ENCODE results near the gene SMIM36. TPM values are rescaled to one million over a fixed set of nuclear protein-coding genes. Genes with fewer than 3 reads are reported as not detected.
"Not testable (repeated sequence)": the region's sequence is repeated elsewhere in the genome, so short reads cannot be mapped to it uniquely, and the experiment has no call there.

Gene SMIM36
- total and polyA plus RNA-seq, 7 experiments from 2014 or later: not detected

DNA sequence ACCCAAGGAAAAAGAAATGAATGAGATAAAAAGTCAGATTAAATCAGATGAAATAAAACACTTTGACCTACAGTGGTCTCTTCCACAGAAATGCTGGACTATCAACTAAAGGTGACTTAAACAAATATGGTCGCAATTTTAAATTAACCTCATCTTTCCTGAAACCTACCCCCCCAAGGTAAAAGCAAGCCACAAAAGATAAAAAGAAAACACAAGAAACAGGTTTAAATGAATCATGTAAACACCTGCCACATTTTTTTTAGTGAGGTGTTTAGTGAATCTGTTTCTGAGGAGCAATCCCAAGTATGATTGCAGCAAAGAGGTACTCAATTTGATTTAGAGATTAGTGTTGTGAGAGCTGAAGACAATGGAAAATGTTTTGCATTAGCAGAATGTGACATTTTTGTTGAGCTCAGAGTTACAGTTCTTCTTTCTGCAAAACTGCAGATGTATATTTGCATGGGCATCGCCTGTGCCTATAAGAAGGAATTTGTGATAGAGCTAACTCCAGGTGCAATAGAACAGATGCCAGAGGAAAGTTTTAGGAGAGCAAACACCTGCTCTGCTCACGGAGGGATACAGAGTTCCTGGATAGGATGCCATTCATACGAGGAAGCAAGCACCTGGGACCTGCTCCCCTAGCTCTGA, 86.2 kb downstream of the SMIM36 start:
- peaks cover 0 to 8% (median 0%) of the 10 kb centered on the region in 3 experiments for H3K36me3 ChIP-seq (ENCODE audit: control insufficient read depth in 2 of 3, insufficient read depth in 3 of 3, low read length in 3 of 3)
- ATAC-seq (no peak), DNase-seq (no peak)
- Mint-ChIP-seq H3K9me3 (no peaks in the 10 kb centered on the region), H3K4me1 (peaks cover 6 to 13% (median 10%) of the 10 kb centered on the region in 7 donors), H3K27ac (no peak overlapping the region), H3K36me3 (peaks cover 0 to 2% (median 0%) of the 10 kb centered on the region in 5 donors), H3K4me3 (no peak overlapping the region), H3K27me3 (peaks cover 14 to 43% (median 26%) of the 10 kb centered on the region in 5 donors)
- no peaks in the 10 kb centered on the region for H3K9me3 ChIP-seq (ENCODE audit: control insufficient read depth in 2 of 3, low read length in 3 of 3)
- H3K27ac ChIP-seq (ENCODE audit: low read depth, low read length): no peak overlapping the region
- CTCF ChIA-PET: no interaction called here
- H3K4me3 ChIP-seq (ENCODE audit: low read length): no peak overlapping the region
- no peaks in the 10 kb centered on the region for H3K27me3 ChIP-seq (ENCODE audit: control insufficient read depth in 2 of 2, insufficient read depth in 2 of 2, low read length in 2 of 2)
- peaks cover under 1 to 10% of the 10 kb centered on the region in 2 donors for H3K4me1 ChIP-seq (ENCODE audit: control insufficient read depth in 2 of 2, insufficient read depth in 2 of 2, low read length in 2 of 2)
- POLR2A ChIA-PET: no interaction called here
- intact Hi-C loops (cut with micrococcal nuclease): loop anchor here (5.0 to 10.0 kb wide), 7 partner anchors 83 to 1830 kb away; partner anchors contain the start of genes AKAP1 (in 1 of the 2), C17orf67 (in 1 of the 2), DGKE (in 1 of the 2) and MSI2 (in 1 of the 2)

DNA sequence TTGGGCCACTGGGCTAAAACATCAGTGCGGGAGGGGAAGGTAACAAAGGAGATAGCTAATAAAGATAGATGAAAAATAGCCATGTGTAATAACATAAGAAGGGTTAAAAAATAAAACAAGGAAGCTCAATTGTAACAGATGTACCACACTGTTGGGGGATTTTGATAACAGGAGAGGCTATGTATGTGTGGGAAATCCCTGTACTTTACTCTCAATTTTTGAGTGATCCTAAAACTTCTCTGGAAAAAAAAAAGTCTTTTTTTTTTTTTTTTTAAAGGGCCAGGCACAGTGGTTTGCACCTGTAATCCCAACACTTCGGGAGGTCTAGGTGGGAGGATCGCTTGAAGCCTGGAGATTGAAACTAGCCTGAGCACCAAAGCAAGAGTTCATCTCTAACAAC, 87.7 kb downstream of the SMIM36 start:
- Mint-ChIP-seq H3K27ac (no peak overlapping the region), H3K27me3 (peaks cover 14 to 43% (median 26%) of the 10 kb centered on the region in 5 donors), H3K36me3 (peaks cover 0 to 16% (median 0%) of the 10 kb centered on the region in 5 donors), H3K4me3 (peak overlapping the region in 4 of 10 donors; percentile 9 to 56 (median 38)), H3K4me1 (peaks cover 21 to 28% (median 24%) of the 10 kb centered on the region in 7 donors), H3K9me3 (peaks cover 0 to 3% (median 0%) of the 10 kb centered on the region in 11 donors)
- DNase-seq: no peak
- POLR2A ChIA-PET: no interaction called here
- Histone ChIP-seq H3K27ac (ENCODE audit: low read depth, low read length) (no peak overlapping the region), H3K9me3 (ENCODE audit: control insufficient read depth in 2 of 3, low read length in 3 of 3) (no peaks in the 10 kb centered on the region), H3K4me1 (ENCODE audit: control insufficient read depth in 2 of 2, insufficient read depth in 2 of 2, low read length in 2 of 2) (peaks cover 11 to 21% of the 10 kb centered on the region in 2 donors), H3K4me3 (ENCODE audit: low read length) (no peak overlapping the region), H3K36me3 (ENCODE audit: control insufficient read depth in 2 of 3, insufficient read depth in 3 of 3, low read length in 3 of 3) (peaks cover 0 to 8% (median 0%) of the 10 kb centered on the region in 3 experiments), H3K27me3 (ENCODE audit: control insufficient read depth in 2 of 2, insufficient read depth in 2 of 2, low read length in 2 of 2) (no peaks in the 10 kb centered on the region)
- intact Hi-C loops (cut with micrococcal nuclease): loop anchor here (2.0 to 10.0 kb wide), 8 partner anchors 81 to 1831 kb away; partner anchors contain the start of genes AKAP1 (in 1 of the 2), C17orf67 (in 1 of the 2), DGKE (in 1 of the 2) and MSI2 (in 1 of the 2)
- no peak for ATAC-seq
- CTCF ChIA-PET: no interaction called here

DNA sequence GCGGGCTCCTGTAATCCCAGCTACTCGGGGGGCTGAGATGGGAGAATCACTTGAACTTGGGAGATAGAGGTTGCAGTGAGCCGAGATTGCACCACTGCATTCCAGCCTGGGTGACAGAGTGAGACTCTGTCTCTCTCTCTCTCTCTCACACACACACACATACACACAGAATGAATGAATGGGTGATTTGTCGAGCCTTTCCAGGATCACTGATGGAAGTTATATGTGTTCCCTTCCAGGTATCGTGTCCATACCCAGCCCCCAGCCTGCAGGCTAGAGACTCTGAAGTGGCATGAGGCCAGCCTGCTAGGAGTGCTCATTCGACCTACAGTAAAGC, 88.5 kb downstream of the SMIM36 start:
- CTCF ChIA-PET; H3K9me3 Mint-ChIP-seq; ATAC-seq; H3K27ac ChIP-seq (ENCODE audit: low read depth, low read length); H3K9me3 ChIP-seq (ENCODE audit: control insufficient read depth in 2 of 3, low read length in 3 of 3); DNase-seq; H3K36me3 ChIP-seq (ENCODE audit: control insufficient read depth in 2 of 3, insufficient read depth in 3 of 3, low read length in 3 of 3); H3K4me3 ChIP-seq (ENCODE audit: low read length); H3K27ac Mint-ChIP-seq; POLR2A ChIA-PET; H3K27me3 ChIP-seq (ENCODE audit: control insufficient read depth in 2 of 2, insufficient read depth in 2 of 2, low read length in 2 of 2): not testable (repeated sequence)
- peaks cover 11 to 21% of the 10 kb centered on the region in 2 donors for H3K4me1 ChIP-seq (ENCODE audit: control insufficient read depth in 2 of 2, insufficient read depth in 2 of 2, low read length in 2 of 2)
- H3K27me3 Mint-ChIP-seq: peaks cover 8 to 40% (median 22%) of the 10 kb centered on the region in 5 donors
- intact Hi-C loops (cut with micrococcal nuclease): loop anchor here (1.0 to 10.0 kb wide), 11 partner anchors 80 to 1832 kb away; partner anchors contain the start of genes HLF (in 2 of the 2), AKAP1 (in 1 of the 2), C17orf67 (in 1 of the 2) and COX11 (in 1 of the 2)
- H3K4me1 Mint-ChIP-seq: peaks cover 25 to 33% (median 30%) of the 10 kb centered on the region in 7 donors
- H3K4me3 Mint-ChIP-seq: peak overlapping the region in 6 of 10 donors; percentile 28 to 76 (median 44)
- H3K36me3 Mint-ChIP-seq: peaks cover 0 to 21% (median 0%) of the 10 kb centered on the region in 5 donors

DNA sequence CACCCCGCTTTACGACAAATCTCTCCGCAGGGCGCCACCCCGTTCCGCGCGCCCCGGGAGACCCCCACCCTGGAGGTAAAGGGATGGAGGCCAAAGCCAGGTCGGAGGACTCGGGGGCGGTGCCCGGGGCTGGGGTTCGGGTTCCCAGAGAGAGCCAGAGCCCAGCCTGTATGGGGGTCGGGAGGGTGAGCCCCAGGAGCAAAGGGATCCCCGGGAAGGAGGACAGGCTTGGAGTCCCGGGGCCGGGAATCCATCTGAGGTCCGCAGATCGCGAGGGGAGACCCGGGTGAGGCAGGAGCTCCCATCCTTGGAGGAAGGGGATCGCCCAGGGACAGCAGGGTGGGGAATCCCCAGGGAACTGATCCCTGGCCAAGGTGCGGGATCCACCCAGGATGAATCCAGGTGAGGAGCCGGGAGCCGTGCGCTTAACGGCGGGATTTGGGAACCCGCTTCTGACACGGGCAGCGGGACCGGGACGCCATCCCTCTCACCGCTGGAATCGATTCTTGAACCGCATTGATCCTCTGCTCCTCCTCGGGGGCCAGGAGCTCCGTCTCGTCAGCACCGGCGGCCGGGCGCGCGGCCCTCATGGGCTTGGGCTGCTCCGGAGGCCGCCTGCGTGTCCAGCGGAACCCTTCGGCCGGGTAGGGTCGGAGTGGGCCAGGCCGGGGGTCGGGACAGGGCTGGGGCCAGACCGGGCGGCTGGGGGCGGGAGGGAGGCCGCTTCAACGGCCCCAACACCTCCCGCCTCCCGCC, 89.9 kb downstream of the SMIM36 start, which contains the start of gene MMD:
TSS of gene MMD (minus strand) at position 657 of the 756 bp plus-strand sequence. CDS start at position 517, 140 bp downstream.
- Histone ChIP-seq H3K36me3 (ENCODE audit: control insufficient read depth in 2 of 3, insufficient read depth in 3 of 3, low read length in 3 of 3) (peaks cover 0 to 8% (median 0%) of the 10 kb centered on the region in 3 experiments), H3K27me3 (ENCODE audit: control insufficient read depth in 2 of 2, insufficient read depth in 2 of 2, low read length in 2 of 2) (no peaks in the 10 kb centered on the region), H3K4me3 (ENCODE audit: low read length) (peak within 1 kb of the TSS; percentile 89), H3K4me1 (ENCODE audit: control insufficient read depth in 2 of 2, insufficient read depth in 2 of 2, low read length in 2 of 2) (peaks cover 11 to 21% of the 10 kb centered on the region in 2 donors), H3K27ac (ENCODE audit: low read depth, low read length) (peak within 1 kb of the TSS; percentile 87), H3K9me3 (ENCODE audit: control insufficient read depth in 2 of 3, low read length in 3 of 3) (no peaks in the 10 kb centered on the region)
- Mint-ChIP-seq H3K9me3 (peaks cover 0 to 3% (median 0%) of the 10 kb centered on the region in 11 donors), H3K27ac (peak within 1 kb of the TSS; percentile 83 to 98 (median 94)), H3K36me3 (peaks cover 0 to 34% (median 3%) of the 10 kb centered on the region in 5 donors), H3K27me3 (peaks cover 8 to 30% (median 19%) of the 10 kb centered on the region in 5 donors), H3K4me3 (peak within 1 kb of the TSS; percentile 89 to 96 (median 90)), H3K4me1 (peaks cover 32 to 47% (median 43%) of the 10 kb centered on the region in 7 donors)
- DNase-seq: peak in 6 of 9 donors; percentile 12 to 50 (median 24)
- intact Hi-C loops (cut with micrococcal nuclease): loop anchor here (1.0 to 10.0 kb wide), 11 partner anchors 65 to 1833 kb away; partner anchors contain the start of genes AKAP1 (in 1 of the 2), C17orf67 (in 1 of the 2), DGKE (in 1 of the 2) and MSI2 (in 1 of the 2)
- POLR2A ChIA-PET: interaction anchor here (0.5 to 0.8 kb wide), 2 partner anchors 156 to 427 kb away, joined by 3 read pairs; no protein-coding TSS in a partner anchor
- CTCF ChIA-PET: interaction anchor here (0.6 kb wide), 1 partner anchor 72 kb away, joined by 3 read pairs; no protein-coding TSS in a partner anchor
- ATAC-seq: no peak

DNA sequence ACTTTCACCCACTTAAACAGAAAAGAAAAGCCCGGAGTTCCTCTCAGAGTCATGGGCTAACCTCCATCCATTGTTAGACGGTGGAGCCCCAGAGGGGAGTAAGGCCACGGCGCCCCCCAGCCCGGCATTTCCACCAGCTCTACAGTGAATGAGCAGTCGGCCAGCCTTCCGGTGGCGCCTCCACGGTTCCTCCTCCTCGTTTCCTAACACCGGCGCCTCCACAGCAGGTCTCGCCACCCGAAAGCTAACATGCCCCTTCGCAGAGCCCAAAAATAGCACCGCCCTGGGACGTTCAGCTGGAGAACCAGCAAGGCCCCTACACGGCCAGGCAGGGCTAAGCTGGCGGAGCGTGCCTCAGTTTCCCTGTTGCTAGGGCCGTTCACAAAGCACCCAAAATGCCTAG, 90.5 kb downstream of the SMIM36 start:
- Histone ChIP-seq H3K27me3 (ENCODE audit: control insufficient read depth in 2 of 2, insufficient read depth in 2 of 2, low read length in 2 of 2) (no peaks in the 10 kb centered on the region), H3K4me1 (ENCODE audit: control insufficient read depth in 2 of 2, insufficient read depth in 2 of 2, low read length in 2 of 2) (peaks cover 11 to 21% of the 10 kb centered on the region in 2 donors), H3K27ac (ENCODE audit: low read depth, low read length) (peak overlapping the region; percentile 87), H3K4me3 (ENCODE audit: low read length) (peak overlapping the region; percentile 89), H3K9me3 (ENCODE audit: control insufficient read depth in 2 of 3, low read length in 3 of 3) (no peaks in the 10 kb centered on the region), H3K36me3 (ENCODE audit: control insufficient read depth in 2 of 3, insufficient read depth in 3 of 3, low read length in 3 of 3) (peaks cover 0 to 8% (median 0%) of the 10 kb centered on the region in 3 experiments)
- DNase-seq: peak in 8 of 9 donors; percentile 12 to 35 (median 30)
- intact Hi-C loops (cut with micrococcal nuclease): loop anchor here (1.0 to 10.0 kb wide), 12 partner anchors 64 to 1834 kb away; partner anchors contain the start of genes AKAP1 (in 1 of the 2), C17orf67 (in 1 of the 2), COX11 (in 1 of the 2) and DGKE (in 1 of the 2)
- H3K27ac Mint-ChIP-seq: peak overlapping the region; percentile 83 to 98 (median 94)
- peaks cover 7 to 27% (median 17%) of the 10 kb centered on the region in 5 donors for H3K27me3 Mint-ChIP-seq
- ATAC-seq: no peak
- H3K4me1 Mint-ChIP-seq: peaks cover 32 to 47% (median 45%) of the 10 kb centered on the region in 7 donors
- POLR2A ChIA-PET: interaction anchor here (0.5 kb wide), 1 partner anchor 426 kb away, joined by 3 read pairs; no protein-coding TSS in a partner anchor
- peaks cover 0 to 34% (median 4%) of the 10 kb centered on the region in 5 donors for H3K36me3 Mint-ChIP-seq
- peak overlapping the region; percentile 89 to 96 (median 90) for H3K4me3 Mint-ChIP-seq
- H3K9me3 Mint-ChIP-seq: peaks cover 0 to 3% (median 0%) of the 10 kb centered on the region in 11 donors
- CTCF ChIA-PET: interaction anchor here (0.6 kb wide), 1 partner anchor 20 kb away, joined by 3 read pairs; no protein-coding TSS in a partner anchor
